CD1c-positive myeloid dendritic cell (primary cell): ENCODE data around the gene DPYSL3.
"Not testable (repeated sequence)": the region's sequence is repeated elsewhere in the genome, so short reads cannot be mapped to it uniquely, and the experiment has no call there.

Experiments used
- DNase-seq: peaks from one replicate; pipeline ENCODE4 v3.0.0-alpha.2; 2016; ENCODE audit errors: extremely low spot score

Gene DPYSL3

DNA sequence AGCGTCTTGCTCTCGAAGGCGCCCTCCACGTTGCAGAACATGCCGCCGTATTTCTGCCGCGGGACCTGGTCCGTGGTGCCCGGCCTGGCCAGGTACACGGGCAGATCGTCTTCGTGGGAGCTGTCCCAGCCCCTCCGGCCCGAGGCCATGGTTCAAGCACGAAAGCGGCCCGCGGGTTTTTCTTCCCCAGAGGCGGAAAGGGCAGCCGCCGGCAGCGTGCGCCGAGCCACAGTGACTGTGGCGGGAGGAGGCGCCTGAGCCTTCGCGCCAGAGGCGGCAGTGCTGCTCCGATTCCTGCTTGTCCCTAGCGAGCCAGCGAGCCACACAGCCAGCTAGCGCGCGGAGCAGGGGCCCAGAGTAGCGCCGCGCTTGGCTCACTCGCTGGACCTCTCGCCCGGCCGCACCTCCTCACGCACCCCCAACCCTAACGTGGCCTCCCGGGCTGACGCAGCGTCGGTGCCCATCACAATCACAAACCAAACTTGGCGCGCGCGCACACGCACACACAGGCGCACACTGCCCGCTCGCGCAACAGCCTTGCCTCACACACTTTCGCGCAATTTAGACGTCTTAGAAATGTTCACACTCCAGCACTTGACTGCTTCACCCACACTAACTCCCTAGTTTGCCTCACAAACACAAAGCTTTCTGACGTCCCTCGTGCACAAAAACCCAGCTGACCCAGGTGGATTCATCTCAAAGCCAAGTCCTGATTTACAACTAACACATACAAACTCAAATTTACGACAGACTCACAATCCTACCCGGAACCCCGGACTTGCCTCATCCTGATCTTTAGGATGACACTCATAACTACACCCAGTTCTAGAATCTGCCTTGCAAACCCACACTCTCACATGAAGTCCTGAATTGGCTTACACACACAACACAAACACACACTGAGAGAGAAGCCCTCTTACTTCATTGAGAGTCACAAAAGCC lies at the start of gene DPYSL3:
Gene DPYSL3, minus strand, starts transcription at position 359 of the 942 bp plus-strand sequence. Its CDS starts 210 bp downstream, at position 149.
- peak; percentile 7 for DNase-seq

DNA sequence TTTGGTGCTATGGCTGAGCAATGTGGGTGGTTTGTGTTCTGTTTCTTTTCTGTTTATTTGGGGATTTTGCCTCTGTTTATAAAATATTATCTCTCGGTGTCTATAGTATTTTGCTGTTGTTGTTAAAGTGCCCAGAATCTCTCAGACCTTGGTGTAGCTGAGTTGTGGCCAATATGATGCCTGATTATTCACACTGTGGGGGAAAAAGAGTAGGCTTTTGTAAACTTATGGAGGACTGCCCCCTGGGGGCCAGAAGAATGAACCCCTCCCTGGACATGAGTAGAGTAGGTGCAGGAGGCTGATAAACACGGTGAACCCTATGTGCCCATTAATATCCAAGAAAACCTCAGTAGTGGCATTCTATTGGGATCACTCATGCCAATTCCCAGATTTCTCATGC lies 49.0 kb upstream of the DPYSL3 start:
- DNase-seq = peak; percentile 31

DNA sequence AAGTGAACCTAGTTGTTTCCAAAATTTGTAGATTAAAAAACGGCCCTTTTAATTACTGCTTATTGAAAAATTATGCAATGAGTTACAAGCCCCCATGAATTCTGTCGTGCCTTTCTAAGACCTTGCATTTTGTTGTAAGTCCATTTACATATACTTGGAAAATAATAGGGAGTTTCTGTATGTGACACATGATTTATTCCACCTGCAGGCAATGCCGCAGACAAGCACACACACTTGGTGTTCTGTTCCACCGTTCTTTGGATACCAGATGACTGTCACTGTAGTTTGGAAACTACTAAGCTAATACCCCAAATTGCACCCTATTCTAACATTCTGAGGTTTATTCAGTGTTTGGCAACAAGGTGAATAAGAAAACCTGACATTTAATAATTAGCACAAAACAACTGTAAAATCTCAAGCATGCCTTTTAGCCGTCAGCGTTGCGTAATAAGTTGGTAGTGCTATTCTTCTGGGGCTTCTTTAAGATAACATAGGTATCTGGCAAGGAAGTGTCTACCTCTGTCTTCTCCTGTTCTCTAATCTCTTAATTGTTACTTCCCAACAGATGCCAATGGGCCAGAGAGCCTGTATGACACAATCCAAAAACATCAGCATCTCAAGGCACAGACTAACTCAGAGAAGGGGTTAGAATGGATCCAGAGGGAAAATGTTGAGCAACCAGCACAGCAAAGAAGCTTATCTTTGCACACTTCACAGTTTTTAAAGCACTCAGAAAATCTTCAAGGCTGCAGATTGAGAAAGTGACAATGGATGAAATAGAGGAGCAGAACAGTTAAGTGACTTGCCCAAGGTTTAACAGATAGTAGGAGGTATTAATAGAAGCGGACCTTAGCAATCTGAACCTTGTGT lies 48.2 kb upstream of the DPYSL3 start:
- no peak for DNase-seq

DNA sequence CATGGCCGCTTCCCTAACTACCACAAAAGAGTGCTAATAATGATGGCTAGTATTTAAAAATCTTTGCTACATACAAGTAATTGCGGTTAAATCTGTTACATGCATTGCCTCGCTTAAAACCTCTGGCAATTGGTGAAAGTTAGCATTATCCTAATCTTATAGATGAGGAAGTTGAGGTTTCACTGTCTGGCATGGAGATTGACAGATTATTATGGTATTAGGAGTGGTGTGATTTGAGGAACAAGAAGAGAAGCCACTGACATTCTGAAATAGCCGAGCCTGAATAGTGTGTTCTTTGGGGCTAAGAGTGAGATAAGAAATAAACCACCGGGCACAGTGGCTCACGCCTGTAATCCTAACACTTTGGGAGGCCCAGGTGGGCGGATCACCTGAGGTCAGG lies 45.3 kb upstream of the DPYSL3 start:
- DNase-seq = no peak

DNA sequence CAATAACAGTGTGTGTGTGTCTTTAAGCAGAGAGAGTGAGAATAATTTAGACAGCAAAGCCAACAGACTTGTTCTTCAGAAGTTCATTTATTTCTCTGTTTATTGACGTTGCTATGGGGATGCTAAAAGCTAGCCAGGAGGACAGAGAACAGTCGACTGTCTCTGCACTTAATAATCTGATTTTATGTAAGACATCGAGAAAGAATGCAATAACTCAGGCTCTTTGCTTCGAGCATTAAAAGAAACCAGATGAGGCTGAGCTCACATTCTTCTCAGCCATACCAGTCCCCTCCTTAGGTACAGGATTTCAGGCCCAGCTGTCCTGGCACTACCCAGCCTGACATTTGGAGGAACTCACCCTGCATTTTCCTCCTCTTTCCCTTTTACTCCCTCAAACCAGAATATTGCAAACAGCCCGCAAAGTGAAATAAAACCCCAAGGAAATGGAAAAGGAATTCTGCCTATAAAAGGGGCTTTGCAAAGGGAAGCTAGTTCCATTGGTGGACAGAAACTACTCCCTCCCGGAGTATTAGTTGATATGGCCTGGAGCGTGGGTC lies 44.5 kb upstream of the DPYSL3 start:
- no peak for DNase-seq

DNA sequence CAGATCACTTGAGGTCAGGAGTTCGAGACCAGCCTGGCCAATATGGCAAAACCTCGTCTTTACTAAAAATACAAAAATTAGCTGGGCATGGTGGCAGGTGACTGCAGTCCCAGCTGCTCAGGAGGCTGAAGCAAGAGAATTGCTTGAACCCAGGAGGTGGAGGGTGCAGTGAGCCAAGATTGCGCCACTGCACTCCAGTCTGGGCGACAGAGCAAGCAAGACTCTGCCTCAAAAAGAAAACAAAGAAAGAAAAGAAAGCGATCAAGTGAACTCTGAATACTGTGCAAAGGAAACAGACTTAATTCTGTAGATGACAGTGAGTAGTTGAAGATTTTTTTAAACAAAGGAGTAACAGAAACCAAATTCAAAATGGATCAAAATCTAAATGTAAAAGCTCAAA lies 43.9 kb upstream of the DPYSL3 start:
- not testable (repeated sequence) for DNase-seq

DNA sequence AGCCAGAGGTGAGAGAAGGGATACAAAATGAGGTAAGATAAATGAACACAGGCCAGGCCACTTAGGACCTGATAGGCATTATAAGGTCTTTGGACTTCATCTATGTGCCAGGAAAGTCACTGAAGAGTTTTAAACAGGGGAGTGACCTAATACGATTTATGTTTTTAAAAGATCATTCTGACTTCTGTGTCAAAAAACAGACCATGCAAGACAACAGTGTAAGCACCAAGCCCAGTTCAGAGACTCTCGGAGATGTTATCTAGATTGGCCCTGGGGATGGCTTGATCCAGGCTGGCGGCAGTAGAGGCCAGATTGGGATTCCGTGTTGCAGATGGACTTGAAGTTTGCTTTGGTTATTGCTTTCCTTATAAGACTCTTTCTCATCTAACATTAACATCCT lies 43.0 kb upstream of the DPYSL3 start:
- DNase-seq = no peak

DNA sequence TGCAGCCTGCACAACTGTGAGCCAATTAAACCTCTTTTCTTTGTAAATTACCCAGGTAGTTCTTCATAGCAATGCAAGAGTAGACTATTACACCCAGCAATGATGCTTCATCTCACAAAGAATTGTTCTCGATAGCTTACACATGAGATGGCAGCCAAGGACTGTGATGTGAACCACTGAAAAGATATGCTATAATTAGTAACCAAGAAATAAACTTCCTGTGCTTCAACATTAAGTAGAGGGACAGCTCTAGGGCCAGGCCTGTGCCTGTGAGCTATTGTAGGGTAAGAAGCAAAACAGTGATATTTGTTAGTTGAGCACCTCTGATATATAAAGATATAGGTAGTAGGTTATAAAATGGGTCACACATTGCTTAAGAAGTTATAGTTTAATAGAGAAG lies 41.8 kb upstream of the DPYSL3 start:
- DNase-seq = no peak

DNA sequence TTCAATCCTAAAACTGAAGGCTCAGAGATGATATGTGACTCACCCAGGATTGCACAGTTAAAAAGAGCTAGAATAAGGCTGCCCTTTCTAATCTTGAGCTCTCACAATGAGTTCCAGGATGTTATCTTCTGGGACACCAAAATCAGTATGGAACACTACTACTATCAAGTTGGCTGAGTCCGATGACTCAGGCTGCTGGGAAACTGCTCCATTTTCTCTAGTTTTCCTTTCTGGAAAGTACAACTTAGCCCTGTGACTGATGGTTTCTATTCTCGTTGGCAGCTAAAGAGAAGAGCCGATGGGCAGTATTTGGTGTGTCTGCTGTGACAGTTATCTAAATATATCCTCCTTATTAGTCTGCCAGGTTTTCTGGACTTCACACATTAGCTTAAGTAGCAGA lies 37.9 kb upstream of the DPYSL3 start:
- DNase-seq = no peak

DNA sequence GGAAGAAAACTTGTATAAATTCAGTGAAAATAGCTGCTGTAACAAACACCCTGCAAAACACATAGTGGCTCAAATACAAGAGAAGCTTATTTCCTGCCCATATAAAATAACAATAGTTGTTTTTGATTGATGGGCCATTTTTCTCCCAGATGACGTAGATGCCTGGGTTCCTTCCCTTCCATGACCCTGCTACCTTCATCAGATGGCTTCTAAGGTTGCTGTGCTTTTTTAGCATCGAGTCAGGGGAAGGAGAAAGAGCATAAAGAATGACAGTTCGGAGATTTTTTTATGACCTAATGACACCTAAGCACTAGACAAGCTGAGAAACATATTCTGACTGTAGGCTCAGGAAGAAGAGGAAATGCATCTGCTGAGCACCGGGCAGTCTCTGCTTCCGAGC lies 34.7 kb upstream of the DPYSL3 start:
- DNase-seq = no peak

DNA sequence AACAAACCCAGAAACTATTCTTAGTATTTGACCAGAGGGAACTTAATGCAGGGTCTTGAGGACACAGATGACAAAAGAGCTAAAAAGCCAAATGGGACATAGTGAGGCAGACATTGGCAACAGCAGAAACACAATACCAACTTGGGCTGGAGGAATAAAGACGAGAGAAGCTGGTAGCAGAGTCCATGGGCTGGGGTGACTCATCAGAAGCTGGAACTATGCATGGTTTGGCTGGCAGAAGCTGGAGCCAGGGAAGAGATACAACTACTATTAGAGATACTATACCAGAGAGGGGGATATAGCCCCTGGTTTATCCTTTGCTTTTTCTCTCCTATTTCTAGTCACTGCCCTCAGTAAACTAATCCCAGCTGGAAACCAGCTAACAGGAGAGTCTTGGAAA lies 29.2 kb upstream of the DPYSL3 start:
- no peak for DNase-seq

DNA sequence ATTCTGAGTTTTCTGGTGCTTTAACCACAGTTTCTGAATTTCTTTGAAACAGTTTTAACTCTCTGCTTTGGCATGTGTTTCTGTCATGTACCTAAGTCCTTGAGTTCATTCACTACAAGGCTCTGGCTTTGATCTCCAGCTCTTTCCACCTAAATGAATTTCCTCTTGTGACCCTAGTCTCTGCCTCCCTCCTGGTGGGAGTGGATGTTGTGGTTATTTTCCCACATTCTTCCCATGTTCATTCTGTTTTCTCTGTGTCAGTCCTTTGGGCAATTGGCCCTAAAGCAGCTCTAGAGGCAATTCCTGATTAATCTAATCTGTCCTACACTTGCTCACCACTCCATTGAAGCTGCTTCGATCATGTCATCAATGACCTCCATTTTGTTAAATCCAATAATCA lies 28.4 kb upstream of the DPYSL3 start:
- DNase-seq = no peak

DNA sequence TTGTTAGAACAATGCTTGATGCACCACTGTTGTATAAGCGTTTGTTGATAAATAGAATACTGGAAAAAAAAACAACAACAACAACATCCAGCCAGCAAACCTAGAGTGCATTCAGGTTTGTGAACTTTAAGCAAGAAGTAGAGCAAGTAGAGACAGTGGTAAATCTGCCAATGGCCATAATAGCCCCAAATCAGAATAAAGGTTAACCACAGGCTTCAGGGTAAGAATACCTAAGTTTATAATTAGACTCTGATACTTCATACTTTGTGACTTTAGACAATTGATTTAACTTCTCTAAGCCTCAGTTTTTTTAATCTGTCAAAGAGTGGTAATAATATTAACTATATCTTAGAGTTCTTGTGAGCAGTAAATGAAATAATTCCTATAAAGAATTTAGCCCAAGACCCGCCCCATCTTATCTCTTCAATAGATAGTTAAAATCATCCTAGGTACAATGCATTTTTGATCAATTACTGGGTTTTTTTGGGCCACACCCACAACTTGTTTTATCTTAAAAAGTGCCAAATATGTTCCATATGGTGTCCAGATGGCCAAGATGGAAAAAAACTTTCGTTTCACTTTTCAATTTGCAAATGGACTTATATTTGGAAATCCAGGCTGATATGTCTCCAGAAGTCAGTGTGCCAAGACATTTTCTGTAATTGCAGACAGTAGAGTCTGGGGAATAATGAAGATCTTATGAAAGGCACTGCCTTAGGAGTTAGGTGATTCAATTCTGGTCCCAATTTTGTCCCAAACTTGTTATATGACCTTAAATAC lies 24.5 kb upstream of the DPYSL3 start:
- no peak for DNase-seq

DNA sequence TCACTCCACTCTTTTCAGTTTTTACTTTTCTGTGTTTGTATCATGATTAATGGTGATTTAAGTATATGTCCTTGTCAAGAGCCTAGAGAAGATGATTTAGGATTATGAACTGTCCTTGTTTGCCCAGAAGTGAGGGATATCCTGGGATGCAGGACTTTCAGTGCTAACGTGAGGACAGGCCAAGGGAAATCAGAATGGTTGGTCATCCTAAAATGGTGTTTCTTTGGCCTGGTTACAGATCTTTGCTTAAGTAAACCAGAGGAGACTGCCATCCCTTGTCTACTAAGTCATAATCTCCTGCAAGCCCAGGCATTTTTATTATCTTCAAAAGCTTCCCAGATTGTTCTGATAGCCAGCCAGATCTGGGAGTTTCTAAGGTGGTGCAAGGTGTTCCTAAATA lies 22.3 kb upstream of the DPYSL3 start:
- DNase-seq = no peak

DNA sequence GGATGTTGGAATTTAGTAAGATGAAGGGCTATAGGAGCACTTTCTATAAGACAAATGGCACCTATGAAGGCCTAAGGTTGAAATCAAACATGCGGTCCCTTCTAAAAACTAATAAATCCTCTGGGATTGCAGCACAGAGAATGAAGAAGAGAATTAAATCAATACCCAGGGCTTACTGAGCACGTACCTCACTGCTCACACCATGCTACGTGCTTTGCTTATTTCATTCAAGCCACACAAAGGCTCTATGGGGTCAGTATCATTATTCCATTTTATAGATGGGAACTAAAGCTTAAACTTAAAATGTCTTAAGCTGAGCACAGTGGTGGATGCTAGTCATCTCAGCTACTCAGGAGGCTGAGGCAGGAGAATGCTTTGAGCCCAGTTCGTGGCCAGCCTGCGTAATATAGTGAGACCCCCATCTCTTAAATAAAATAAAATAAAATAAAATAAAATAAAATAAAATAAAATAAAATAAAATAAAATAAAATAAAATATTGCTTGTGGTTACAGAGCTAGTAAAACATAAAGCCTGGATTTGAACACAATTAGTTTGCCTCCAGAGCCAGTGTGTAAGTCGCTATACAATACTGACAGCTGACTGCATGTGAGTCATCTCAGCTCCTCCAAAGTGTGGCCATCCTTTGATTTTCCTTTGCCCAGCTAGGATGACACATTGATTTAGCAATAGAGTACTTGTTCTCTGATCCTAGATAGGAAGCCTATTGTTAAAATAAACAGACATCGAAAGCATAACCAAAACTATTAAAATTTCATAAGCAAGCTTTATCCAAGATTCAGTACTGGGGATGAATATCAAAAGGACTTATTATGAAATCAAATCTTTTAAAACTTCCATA lies 20.9 kb upstream of the DPYSL3 start:
- DNase-seq = no peak

DNA sequence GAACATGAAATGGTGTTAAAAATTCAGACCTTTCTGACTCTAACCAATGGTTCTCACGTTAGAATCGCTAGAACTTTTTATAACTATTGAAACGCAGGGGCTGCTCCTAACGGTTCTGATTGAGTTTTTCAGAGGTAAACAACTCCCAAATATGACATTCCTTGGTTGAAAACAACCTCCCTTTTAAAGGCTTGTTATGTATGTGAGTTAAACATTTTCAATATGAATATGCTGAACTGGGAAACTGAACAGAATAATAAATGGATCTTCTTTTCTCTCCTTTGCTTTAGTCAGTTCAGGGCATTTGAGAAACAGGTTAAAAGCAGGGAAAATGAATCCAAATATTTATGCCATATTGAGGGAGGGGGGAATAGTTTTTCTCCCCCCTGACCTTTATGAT lies 13.2 kb upstream of the DPYSL3 start:
- no peak for DNase-seq

DNA sequence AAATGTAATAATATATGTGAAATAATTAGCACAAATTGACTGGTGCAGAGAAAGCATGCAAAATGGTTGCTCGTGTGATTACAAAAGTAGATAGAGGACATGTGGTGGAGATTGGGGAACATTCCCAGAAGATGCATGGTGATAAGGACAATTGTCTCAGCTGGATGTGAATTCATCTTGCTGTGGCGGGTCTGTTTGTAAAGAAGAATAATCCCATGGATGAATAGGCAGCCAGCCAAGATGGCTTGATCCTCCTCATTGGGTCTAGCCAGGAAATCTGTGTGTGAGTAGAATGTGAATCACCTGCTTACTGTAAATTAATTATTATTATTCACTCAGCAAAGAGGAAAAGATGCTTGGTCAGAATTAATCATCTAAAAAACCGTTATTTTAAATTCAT lies 12.6 kb upstream of the DPYSL3 start:
- DNase-seq = no peak

DNA sequence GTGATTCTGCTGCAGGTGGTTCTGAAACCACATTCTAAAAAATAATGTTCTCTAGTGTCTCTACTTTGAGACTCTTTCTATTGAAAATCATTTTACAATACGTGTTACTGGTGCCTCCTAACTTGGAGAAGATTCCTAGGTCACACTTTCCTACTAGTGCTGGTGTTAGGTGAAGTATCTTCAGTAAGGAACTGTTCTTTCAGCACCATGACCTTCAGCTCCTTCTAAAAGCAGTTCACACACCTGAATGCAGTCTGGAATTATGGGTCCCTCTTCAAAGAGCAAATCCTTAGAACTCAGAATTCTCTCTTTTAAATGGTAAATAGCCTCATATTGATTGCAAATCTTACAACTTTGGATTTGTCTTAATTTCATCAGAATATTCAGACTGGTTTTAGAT lies 10.6 kb upstream of the DPYSL3 start:
- no peak for DNase-seq

DNA sequence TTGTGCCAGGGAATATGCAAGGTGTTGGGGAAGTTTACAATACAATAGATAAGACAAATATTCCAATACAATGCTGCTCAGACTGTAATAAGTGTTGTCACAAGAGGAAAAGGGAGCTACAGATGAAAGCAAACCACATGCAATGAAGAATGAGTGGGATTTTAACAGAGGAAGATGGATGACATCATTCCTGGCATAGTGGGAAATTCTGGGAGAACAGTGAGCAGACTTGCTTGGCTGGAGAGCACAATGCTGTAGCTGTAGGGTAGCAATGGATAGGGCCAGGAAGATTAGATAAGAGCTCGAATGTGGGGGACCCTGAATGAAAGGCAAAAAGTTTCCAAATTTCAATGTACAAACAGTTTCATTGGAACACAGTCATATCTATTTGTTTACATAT lies 9.5 kb upstream of the DPYSL3 start:
- DNase-seq = no peak

DNA sequence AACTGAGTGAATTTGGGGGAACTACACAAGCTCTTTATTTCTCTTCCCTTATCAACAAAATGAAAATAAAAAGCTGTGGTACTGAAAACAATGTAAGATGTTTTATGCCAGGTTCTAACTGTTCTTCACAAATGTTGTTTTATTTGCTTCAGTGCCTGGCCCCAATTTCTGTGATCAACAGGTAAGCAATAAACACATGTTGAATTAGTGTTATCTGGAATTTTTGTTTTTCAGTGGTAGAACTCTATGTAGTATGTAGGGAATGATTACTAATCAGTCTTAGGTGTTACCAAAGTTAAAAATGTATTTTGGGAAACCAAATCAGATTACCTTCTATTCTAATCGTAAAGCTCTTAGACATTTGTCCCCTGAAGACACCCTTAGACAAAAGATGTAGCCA lies 7.5 kb upstream of the DPYSL3 start:
- DNase-seq = no peak

DNA sequence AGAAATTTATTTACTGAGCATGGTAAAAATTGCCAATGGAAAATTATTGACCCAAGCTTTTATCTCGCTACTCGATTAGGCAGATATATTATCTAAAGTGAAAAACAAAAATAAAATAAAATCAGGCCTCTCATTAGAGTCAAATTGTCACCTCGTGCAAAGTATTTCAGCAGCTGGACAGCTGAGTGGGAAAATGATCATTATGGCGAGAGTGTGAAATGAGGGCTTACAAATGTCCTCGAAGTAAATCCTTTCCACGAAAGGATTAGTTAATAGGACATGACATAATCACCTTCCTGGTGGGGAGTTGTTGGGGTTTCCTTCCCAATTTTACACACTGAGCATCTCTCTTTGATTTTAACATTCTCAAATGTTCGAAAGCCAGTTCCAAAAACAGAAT lies 5.4 kb upstream of the DPYSL3 start:
- no peak for DNase-seq
